HepG2 (cell line): ENCODE data around the gene CDHR4. TPM values are rescaled to one million over a fixed set of nuclear protein-coding genes. Genes with fewer than 3 reads are reported as not detected.

Source experiments
- EEA1 ChIP-seq: sonication (generic); formaldehyde crosslinking; IDR thresholded peaks from 2 replicates; pipeline ENCODE4 v1.5.1; 2020; ENCODE audit warnings: mild to moderate bottlenecking, missing genetic modification reagents, borderline replicate concordance
- ERF ChIP-seq: IDR thresholded peaks from 2 replicates; pipeline ENCODE4 v1.6.1; 2018; ENCODE audit warnings: missing biosample characterization, missing genetic modification reagents
- EZH2 ChIP-seq: conservative IDR thresholded peaks from 2 replicates; pipeline ENCODE4 v1.6.1; 2012; ENCODE audit warnings: mild to moderate bottlenecking, low read depth, low read length, moderate library complexity
- FOXO1 ChIP-seq: sonication (generic); formaldehyde crosslinking; IDR thresholded peaks from 2 replicates; pipeline ENCODE4 v1.4.0; 2020; ENCODE audit warnings: missing genetic modification reagents
- GATAD1 ChIP-seq: IDR thresholded peaks from 2 replicates; pipeline ENCODE4 v1.6.1; 2016; ENCODE audit warnings: missing genetic modification reagents, missing compliant biosample characterization
- HMG20A ChIP-seq: IDR thresholded peaks from 2 replicates; pipeline ENCODE4 v1.6.1; 2016; ENCODE audit warnings: borderline replicate concordance
- HNF4G ChIP-seq, 2 experiments: sonication (generic) in 1 of 2; formaldehyde crosslinking in 1 of 2; IDR thresholded peaks; 2 replicates each; pipeline versions ENCODE4 v1.4.0 to v1.6.1; 2011 to 2020; ENCODE audit warnings: borderline replicate concordance in 2 of 2, low read depth in 2 of 2, mild to moderate bottlenecking in 2 of 2, low read length in 1 of 2, missing genetic modification reagents in 1 of 2, moderate library complexity in 1 of 2
- KAT8 ChIP-seq: IDR thresholded peaks from 2 replicates; pipeline ENCODE4 v1.6.1; 2016; ENCODE audit warnings: missing genetic modification reagents, missing compliant biosample characterization
- MIER2 ChIP-seq: IDR thresholded peaks from 2 replicates; pipeline ENCODE4 v1.6.1; 2016; ENCODE audit warnings: missing biosample characterization, missing genetic modification reagents
- MIXL1 ChIP-seq: IDR thresholded peaks from 2 replicates; pipeline ENCODE4 v1.6.1; 2016
- MTA3 ChIP-seq: sonication (generic); formaldehyde crosslinking; IDR thresholded peaks from 2 replicates; pipeline ENCODE4 v1.4.0; 2020; ENCODE audit warnings: missing genetic modification reagents
- NR2F6 ChIP-seq, 2 experiments: IDR thresholded peaks; 2 replicates each; pipeline ENCODE4 v1.6.1; 2016; ENCODE audit warnings: antibody characterized with exemption in 1 of 2, mild to moderate bottlenecking in 1 of 2
- RARG ChIP-seq: sonication (generic); formaldehyde crosslinking; IDR thresholded peaks from 2 replicates; pipeline ENCODE4 v1.4.0; 2020; ENCODE audit warnings: low read depth, mild to moderate bottlenecking, missing genetic modification reagents
- TEAD2 ChIP-seq: sonication (generic); formaldehyde crosslinking; IDR thresholded peaks from 2 replicates; pipeline ENCODE4 v1.9.0; 2021; ENCODE audit warnings: missing genetic modification reagents
- TEAD3 ChIP-seq: optimal IDR thresholded peaks from 2 replicates; pipeline ENCODE3; 2016; ENCODE audit warnings: borderline replicate concordance
- ZKSCAN5 ChIP-seq: sonication (generic); formaldehyde crosslinking; IDR thresholded peaks from 2 replicates; pipeline ENCODE4 v1.5.1; 2020; ENCODE audit warnings: mild to moderate bottlenecking, missing genetic modification reagents
- ZNF143 ChIP-seq: sonication (generic); formaldehyde crosslinking; IDR thresholded peaks from 2 replicates; pipeline ENCODE4 v1.4.0; 2020; ENCODE audit warnings: missing genetic modification reagents
- ZNF367 ChIP-seq: sonication (generic); formaldehyde crosslinking; IDR thresholded peaks from 2 replicates; pipeline ENCODE4 v1.4.0; 2020; ENCODE audit warnings: missing genetic modification reagents, borderline replicate concordance
- ZNF382 ChIP-seq: sonication (generic); formaldehyde crosslinking; IDR thresholded peaks from 2 replicates; pipeline ENCODE4 v1.5.0; 2020; ENCODE audit warnings: missing genetic modification reagents, mild to moderate bottlenecking, borderline replicate concordance
- ZNF782 ChIP-seq: sonication (generic); formaldehyde crosslinking; IDR thresholded peaks from 2 replicates; pipeline ENCODE4 v1.4.0; 2020; ENCODE audit warnings: missing genetic modification reagents, mild to moderate bottlenecking, borderline replicate concordance
- ZZZ3 ChIP-seq: sonication (generic); formaldehyde crosslinking; IDR thresholded peaks from 2 replicates; pipeline ENCODE4 v1.4.0; 2020; ENCODE audit warnings: missing genetic modification reagents, mild to moderate bottlenecking, borderline replicate concordance
- polyA plus RNA-seq, 8 experiments: library from polyadenylated mRNA; depleted of rRNA in 3 of 8; stranded (reverse) in 7 of 8; unstranded in 1 of 8; fragments of >200 nt; fragmentation: Illumina TruSeq in 4 of 8; extraction: Trizol in 4 of 8; gene quantifications; 2 replicates each; pipeline versions ENCODE4 v1.2.1 to v1.2.3, GENCODE V29; 2011 to 2016; ENCODE audit warnings: low read depth in 4 of 8, missing spikeins in 1 of 8, mixed read lengths in 1 of 8; ENCODE audit not compliant: insufficient read depth in 1 of 8
- total RNA-seq, 5 experiments: library from RNA; depleted of rRNA; stranded (reverse); fragments of >200 nt; fragmentation: Illumina TruSeq; extraction: Trizol; gene quantifications; 2 replicates each; pipeline ENCODE4 v1.2.3, GENCODE V29; 2016; ENCODE audit warnings: low read depth in 1 of 5
- TF ChIP-seq, protein P1 (sequence below): sonication (generic); formaldehyde crosslinking; IDR thresholded peaks from 2 replicates; pipeline ENCODE4 v1.4.0; 2020; ENCODE audit warnings: low read depth, mild to moderate bottlenecking, missing genetic modification reagents
- TF ChIP-seq, protein P2 (sequence below): IDR thresholded peaks from 2 replicates; pipeline ENCODE4 v1.6.1; 2016; ENCODE audit warnings: missing compliant biosample characterization, missing genetic modification reagents, borderline replicate concordance
- TF ChIP-seq, protein P3 (sequence below): sonication (generic); formaldehyde crosslinking; IDR thresholded peaks from 2 replicates; pipeline ENCODE4 v1.4.0; 2020; ENCODE audit warnings: mild to moderate bottlenecking, missing genetic modification reagents
- TF ChIP-seq, protein P4 (sequence below): sonication (generic); formaldehyde crosslinking; IDR thresholded peaks from 2 replicates; pipeline ENCODE4 v1.8.0; 2022; ENCODE audit warnings: missing genetic modification reagents, low read depth, mild to moderate bottlenecking, borderline replicate concordance
- TF ChIP-seq, protein P5 (sequence below): sonication (generic); formaldehyde crosslinking; IDR thresholded peaks from 2 replicates; pipeline ENCODE4 v1.4.0; 2020; ENCODE audit warnings: missing genetic modification reagents, borderline replicate concordance

The CDHR4 gene
- total and polyA plus RNA-seq, 2 of the 13 experiments (the other 11 are each of a cell fraction or from before 2014, with no cell fraction given), result 0.21 TPM; not detected in 1

DNA sequence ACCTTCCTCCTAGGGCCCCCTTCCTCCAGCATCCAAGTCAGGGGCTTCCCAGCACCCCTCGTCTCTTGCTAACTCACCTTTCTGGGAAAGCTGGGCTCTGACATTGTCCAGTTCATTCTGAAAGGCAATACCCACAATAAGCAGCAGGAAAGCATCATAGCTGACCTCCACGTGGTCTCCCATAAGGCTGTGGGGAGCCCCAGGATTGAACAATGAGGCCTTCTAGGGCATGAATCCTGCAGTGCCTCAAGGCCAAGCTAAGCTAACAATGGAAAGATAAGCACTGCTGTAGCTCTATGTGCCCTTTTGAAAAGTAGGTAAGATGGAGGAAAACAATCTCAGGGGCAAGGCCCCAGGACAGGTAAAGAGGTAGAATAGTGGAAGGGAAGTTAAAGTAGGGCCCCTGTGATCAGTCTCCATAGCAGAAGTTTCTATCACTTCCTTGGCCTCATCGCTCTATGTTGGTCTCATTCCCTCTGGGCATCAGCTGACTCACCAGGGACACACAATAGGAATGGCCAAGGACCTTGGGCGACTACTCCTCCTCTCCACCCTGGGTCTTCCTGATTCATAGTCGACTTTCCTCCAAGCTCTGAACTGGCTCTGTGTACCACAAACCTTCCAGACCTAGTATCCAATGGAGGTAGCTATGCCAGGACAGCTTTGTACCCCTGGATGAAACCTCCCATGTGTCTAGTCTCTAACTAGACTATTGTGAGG lies 45.0 kb upstream of the CDHR4 start (continued):
- TF ChIP-seq, protein P1, sequence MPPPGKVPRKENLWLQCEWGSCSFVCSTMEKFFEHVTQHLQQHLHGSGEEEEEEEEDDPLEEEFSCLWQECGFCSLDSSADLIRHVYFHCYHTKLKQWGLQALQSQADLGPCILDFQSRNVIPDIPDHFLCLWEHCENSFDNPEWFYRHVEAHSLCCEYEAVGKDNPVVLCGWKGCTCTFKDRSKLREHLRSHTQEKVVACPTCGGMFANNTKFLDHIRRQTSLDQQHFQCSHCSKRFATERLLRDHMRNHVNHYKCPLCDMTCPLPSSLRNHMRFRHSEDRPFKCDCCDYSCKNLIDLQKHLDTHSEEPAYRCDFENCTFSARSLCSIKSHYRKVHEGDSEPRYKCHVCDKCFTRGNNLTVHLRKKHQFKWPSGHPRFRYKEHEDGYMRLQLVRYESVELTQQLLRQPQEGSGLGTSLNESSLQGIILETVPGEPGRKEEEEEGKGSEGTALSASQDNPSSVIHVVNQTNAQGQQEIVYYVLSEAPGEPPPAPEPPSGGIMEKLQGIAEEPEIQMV (CRISPR knock-in tag), result no peak
- TF ChIP-seq RARG (CRISPR knock-in tag) (no peak), GATAD1 (CRISPR knock-in tag) (peak; percentile 63; the same call in 1 of the 2 replicates), HNF4G (IDR thresholded peaks at IDR 0.05; ENCODE audit: borderline replicate concordance, low read depth, low read length) (no peak), HNF4G (CRISPR knock-in tag; IDR thresholded peaks at IDR 0.05; ENCODE audit: borderline replicate concordance, low read depth) (no peak), FOXO1 (CRISPR knock-in tag) (peak; percentile 43; the same call in 1 of the 2 replicates), EZH2 (no peak), ZNF143 (CRISPR knock-in tag) (peak; percentile 85), MTA3 (CRISPR knock-in tag) (no peak), ZNF382 (CRISPR knock-in tag) (no peak), ERF (CRISPR knock-in tag) (0 out of 2 replicates have a peak, but pooled peaks have one; percentile 51), ZNF367 (no peak), ZKSCAN5 (CRISPR knock-in tag) (no peak), HMG20A (CRISPR knock-in tag) (peak; percentile 33; the same call in 1 of the 2 replicates), NR2F6 (IDR thresholded peaks at IDR 0.05) (0 out of 2 replicates have a peak, but pooled peaks have one; percentile 17), NR2F6 (CRISPR knock-in tag; IDR thresholded peaks at IDR 0.05) (0 out of 2 replicates have a peak, but pooled peaks have one; percentile 31), EEA1 (CRISPR knock-in tag) (no peak), ZNF782 (CRISPR knock-in tag) (no peak), MIXL1 (CRISPR knock-in tag) (no peak), ZZZ3 (CRISPR knock-in tag) (no peak), TEAD3 (CRISPR knock-in tag) (peak; percentile 11), KAT8 (CRISPR knock-in tag) (peak; percentile 66; the same call in 1 of the 2 replicates), TEAD2 (CRISPR knock-in tag) (no peak), MIER2 (CRISPR knock-in tag) (peak; percentile 35; the same call in 1 of the 2 replicates)
- TF ChIP-seq, protein P2, sequence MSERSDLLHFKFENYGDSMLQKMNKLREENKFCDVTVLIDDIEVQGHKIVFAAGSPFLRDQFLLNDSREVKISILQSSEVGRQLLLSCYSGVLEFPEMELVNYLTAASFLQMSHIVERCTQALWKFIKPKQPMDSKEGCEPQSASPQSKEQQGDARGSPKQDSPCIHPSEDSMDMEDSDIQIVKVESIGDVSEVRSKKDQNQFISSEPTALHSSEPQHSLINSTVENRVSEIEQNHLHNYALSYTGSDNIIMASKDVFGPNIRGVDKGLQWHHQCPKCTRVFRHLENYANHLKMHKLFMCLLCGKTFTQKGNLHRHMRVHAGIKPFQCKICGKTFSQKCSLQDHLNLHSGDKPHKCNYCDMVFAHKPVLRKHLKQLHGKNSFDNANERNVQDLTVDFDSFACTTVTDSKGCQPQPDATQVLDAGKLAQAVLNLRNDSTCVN (CRISPR knock-in tag), result no peak
- TF ChIP-seq, protein P3, sequence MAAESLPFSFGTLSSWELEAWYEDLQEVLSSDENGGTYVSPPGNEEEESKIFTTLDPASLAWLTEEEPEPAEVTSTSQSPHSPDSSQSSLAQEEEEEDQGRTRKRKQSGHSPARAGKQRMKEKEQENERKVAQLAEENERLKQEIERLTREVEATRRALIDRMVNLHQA (CRISPR knock-in tag), result no peak
- TF ChIP-seq, protein P4, sequence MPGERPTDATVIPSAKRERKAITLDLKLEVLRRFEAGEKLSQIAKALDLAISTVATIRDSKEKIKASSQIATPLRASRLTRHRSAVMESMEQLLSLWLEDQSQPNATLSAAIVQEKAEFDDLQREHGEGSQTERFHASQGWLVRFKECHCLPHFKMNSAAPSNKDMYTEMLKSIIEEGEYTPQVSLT (CRISPR knock-in tag), result no peak
- TF ChIP-seq, protein P5, sequence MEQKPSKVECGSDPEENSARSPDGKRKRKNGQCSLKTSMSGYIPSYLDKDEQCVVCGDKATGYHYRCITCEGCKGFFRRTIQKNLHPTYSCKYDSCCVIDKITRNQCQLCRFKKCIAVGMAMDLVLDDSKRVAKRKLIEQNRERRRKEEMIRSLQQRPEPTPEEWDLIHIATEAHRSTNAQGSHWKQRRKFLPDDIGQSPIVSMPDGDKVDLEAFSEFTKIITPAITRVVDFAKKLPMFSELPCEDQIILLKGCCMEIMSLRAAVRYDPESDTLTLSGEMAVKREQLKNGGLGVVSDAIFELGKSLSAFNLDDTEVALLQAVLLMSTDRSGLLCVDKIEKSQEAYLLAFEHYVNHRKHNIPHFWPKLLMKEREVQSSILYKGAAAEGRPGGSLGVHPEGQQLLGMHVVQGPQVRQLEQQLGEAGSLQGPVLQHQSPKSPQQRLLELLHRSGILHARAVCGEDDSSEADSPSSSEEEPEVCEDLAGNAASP (CRISPR knock-in tag), result 0 out of 2 replicates have a peak, but pooled peaks have one; percentile 34
